Transverse colon (tissue), 4 donors: ENCODE measurements around the gene TMEM53. TPM values are rescaled to one million over a fixed set of nuclear protein-coding genes. Genes with fewer than 3 reads are reported as not detected.

Source experiments
- DNase-seq: peaks from one replicate; pipeline ENCODE4 v3.0.0-alpha.2; 2019
- H3K27ac ChIP-seq, 4 donors: fragments of 200-600 bp; sonication (generic); 2 replicates each; pipeline ENCODE4 v1.5.1; 2016 to 2018; ENCODE audit warnings: inconsistent platforms in 4 of 4
- H3K27me3 ChIP-seq: fragments of 200-600 bp; sonication (generic); 2 replicates; pipeline ENCODE4 v1.5.1; 2017; ENCODE audit warnings: inconsistent platforms
- H3K36me3 ChIP-seq, 4 donors: fragments of 200-600 bp; sonication (generic); 2 replicates each; pipeline ENCODE4 v1.5.1; 2017 to 2019; ENCODE audit warnings: inconsistent platforms in 4 of 4
- H3K4me1 ChIP-seq, 4 donors: fragments of 200-600 bp; sonication (generic); 2 replicates each; pipeline ENCODE4 v1.5.1; 2017 to 2020; ENCODE audit warnings: inconsistent platforms in 4 of 4
- H3K4me3 ChIP-seq, 4 donors: fragments of 200-600 bp; sonication (generic); 1 replicate in 1 of 4; 2 replicates in 3 of 4; pipeline versions ENCODE4 v1.5.1 to v1.6.1; 2017 to 2019; ENCODE audit warnings: inconsistent platforms in 4 of 4
- H3K9me3 ChIP-seq, 2 donors: fragments of 200-600 bp; sonication (generic); 2 replicates each; pipeline ENCODE4 v1.5.1; 2017 to 2019; ENCODE audit warnings: inconsistent platforms in 2 of 2
- CTCF ChIP-seq, 5 experiments: fragments of 200-600 bp in 3 of 5; fragments of 450-650 bp in 2 of 5; sonication (generic) in 3 of 5; IDR thresholded peaks; 1 replicate in 2 of 5; 2 replicates in 3 of 5; pipeline ENCODE4 v1.5.1; 2016 to 2017; ENCODE audit warnings: antibody characterized with exemption in 5 of 5, inconsistent platforms in 3 of 5, mild to moderate bottlenecking in 2 of 5, moderate library complexity in 1 of 5
- EP300 ChIP-seq: sonication (generic); formaldehyde crosslinking; IDR thresholded peaks from one replicate; pipeline ENCODE4 v1.6.1; 2017; ENCODE audit warnings: antibody characterized with exemption, low read depth
- POLR2A ChIP-seq: fragments of 450-650 bp; IDR thresholded peaks from one replicate; pipeline ENCODE4 v1.6.1; 2016; ENCODE audit warnings: antibody characterized with exemption, mild to moderate bottlenecking, moderate library complexity
- POLR2AphosphoS5 ChIP-seq, 3 donors: sonication (generic); formaldehyde crosslinking; IDR thresholded peaks; one replicate each; pipeline ENCODE4 v1.6.1; 2016; ENCODE audit warnings: antibody characterized with exemption in 3 of 3
- WGBS, 2 donors: methylation state at CpG; one replicate each; pipeline ENCODE4 v1.1.5; 2018; ENCODE audit warnings: low coverage in 1 of 2; 5-methylcytosine and 5-hydroxymethylcytosine counted together
- in situ Hi-C, 4 donors: fragments of 200-750 bp; cut with MboI; loops; one replicate each; pipeline versions ENCODE4 v1.15.0 to v1.15.1; 2017; ENCODE audit warnings: low sequenced_read_pairs in 3 of 4, low pct_ligation_motif_present in 1 of 4, low pct_unique_long_range_greater_than_20kb in 1 of 4
- intact Hi-C: fragments of 100-400 bp; cut with DNase I; formaldehyde crosslinking; loops from one replicate; pipeline ENCODE4 v1.15.1; 2023; ENCODE audit warnings: low total_unique reads
- total RNA-seq, 4 donors: library from RNA; depleted of rRNA; stranded (reverse); fragments of >200 nt; gene quantifications; one replicate each; pipeline ENCODE4 v1.1.0, GENCODE V29; 2016

The TMEM53 gene
- total RNA-seq, 4 donors from 2014 or later, result 14.2 to 40.8 (median 22.9) TPM

GRCh38 chr1:44625348-44625747, 48.9 kb downstream of the TMEM53 start:
- no peak overlapping the region for H3K27ac ChIP-seq
- DNase-seq, result no peak
- TF ChIP-seq POLR2A (no peak), CTCF (IDR thresholded peaks at IDR 0.05) (no peak), EP300 (no peak), POLR2AphosphoS5 (IDR thresholded peaks at IDR 0.05) (no peak)

GRCh38 chr1:44624268-44624901, 49.9 kb downstream of the TMEM53 start:
- 84 to 87% methylated on average over 9 to 12 of the region's 12 CpGs for WGBS, 2 donors
- intact Hi-C loops, result no loop called here
- Histone ChIP-seq H3K4me3 (no peak overlapping the region), H3K4me1 (no peaks in the 10 kb centered on the region), H3K9me3 (no peaks in the 10 kb centered on the region), H3K36me3 (no peaks in the 10 kb centered on the region), H3K27me3 (no peaks in the 10 kb centered on the region), H3K27ac (no peak overlapping the region)
- TF ChIP-seq POLR2A (no peak), CTCF (IDR thresholded peaks at IDR 0.05) (no peak), POLR2AphosphoS5 (IDR thresholded peaks at IDR 0.05) (no peak), EP300 (no peak)
- in situ Hi-C loops, result no loop called here
- no peak for DNase-seq

More at GRCh38 chr1:44625348-44625747, 48.9 kb downstream of the TMEM53 start:
- intact Hi-C loops, result no loop called here
- no peaks in the 10 kb centered on the region for H3K27me3 ChIP-seq
- WGBS, 2 donors, result 91% methylated on average over 7 of the region's 7 CpGs; no CpG with 5 or more reads in 1 of the 2 donors
- no peaks in the 10 kb centered on the region for H3K9me3 ChIP-seq
- in situ Hi-C loops, result no loop called here
- H3K4me3 ChIP-seq, result no peak overlapping the region
- H3K4me1 ChIP-seq, result no peaks in the 10 kb centered on the region
- H3K36me3 ChIP-seq, result no peaks in the 10 kb centered on the region

GRCh38 chr1:44621841-44622286, 52.4 kb downstream of the TMEM53 start:
- Histone ChIP-seq H3K27ac (no peak overlapping the region), H3K4me3 (no peak overlapping the region), H3K27me3 (peaks cover 12% of the 10 kb centered on the region), H3K36me3 (no peaks in the 10 kb centered on the region), H3K4me1 (peaks cover 0 to 8% (median 5%) of the 10 kb centered on the region in 4 donors), H3K9me3 (no peaks in the 10 kb centered on the region)
- in situ Hi-C loops (no loop called here), intact Hi-C loops (no loop called here)
- WGBS, 2 donors, result 89 to 96% methylated on average over 5 to 15 of the region's 15 CpGs
- TF ChIP-seq EP300 (no peak), POLR2AphosphoS5 (IDR thresholded peaks at IDR 0.05) (no peak), POLR2A (no peak), CTCF (IDR thresholded peaks at IDR 0.05) (no peak)
- no peak for DNase-seq

- WGBS, 2 donors, result 71 to 100% methylated on average over 1 to 3 of the region's 3 CpGs
- no peaks in the 10 kb centered on the region for H3K9me3 ChIP-seq
- no peak overlapping the region for H3K4me3 ChIP-seq
- in situ Hi-C loops (no loop called here), intact Hi-C loops (no loop called here)
- H3K27me3 ChIP-seq, result peaks cover 19% of the 10 kb centered on the region
- TF ChIP-seq CTCF (IDR thresholded peaks at IDR 0.05) (no peak), POLR2A (no peak), EP300 (no peak), POLR2AphosphoS5 (IDR thresholded peaks at IDR 0.05) (no peak)
- H3K36me3 ChIP-seq, result no peaks in the 10 kb centered on the region
- peaks cover 0 to 9% (median 7%) of the 10 kb centered on the region in 4 donors for H3K4me1 ChIP-seq
- H3K27ac ChIP-seq, result peak overlapping the region in 2 of 4 donors; percentile 52 to 57
- no peak for DNase-seq
These were observed 54.2 kb downstream of the TMEM53 start for GRCh38 chr1:44620072-44620471.
